Lower lobe of right lung (tissue), 2 donors: ENCODE measurements around the gene CPEB4. TPM values are rescaled to one million over a fixed set of nuclear protein-coding genes. Genes with fewer than 3 reads are reported as not detected.
A peak's percentile ranks its signal among the peaks of the same experiment; 100 is the strongest.

Experiments
- ATAC-seq, 2 donors: fragments of 200-7000 bp; cut with Tn5 transposase; one replicate each; pipeline ENCODE4 v1.9.1; 2020 to 2022; ENCODE audit warnings: mild to moderate bottlenecking in 2 of 2, moderate library complexity in 2 of 2
- DNase-seq: peaks from one replicate; pipeline ENCODE4 v3.0.0-alpha.2; 2020
- H3K27ac ChIP-seq: fragments of 200-600 bp; one replicate; pipeline ENCODE4 v1.8.0; 2022
- H3K27me3 ChIP-seq: fragments of 200-600 bp; one replicate; pipeline ENCODE4 v1.8.0; 2022; ENCODE audit warnings: low read depth
- H3K36me3 ChIP-seq: fragments of 200-600 bp; one replicate; pipeline ENCODE4 v1.8.0; 2022; ENCODE audit warnings: mild to moderate bottlenecking
- H3K4me1 ChIP-seq: fragments of 200-600 bp; one replicate; pipeline ENCODE4 v1.8.0; 2022
- H3K4me3 ChIP-seq: fragments of 200-600 bp; one replicate; pipeline ENCODE4 v1.8.0; 2022; ENCODE audit warnings: mild to moderate bottlenecking
- H3K9me3 ChIP-seq: fragments of 200-600 bp; one replicate; pipeline ENCODE4 v1.8.0; 2022
- intact Hi-C: fragments of 100-400 bp; cut with DNase I; formaldehyde crosslinking; loops from one replicate; pipeline ENCODE4 v1.11.0; 2022
- total RNA-seq: library from RNA; stranded (reverse); fragmentation: NEBNext Ultra II Directional; extraction: Animal tissue kit (Norgen Biotek cat#: 25700); gene quantifications from one replicate; pipeline ENCODE4 v1.2.1, GENCODE V29; 2021
- TF ChIP-seq, protein P1 (sequence below): fragments of 200-600 bp; IDR thresholded peaks from one replicate; pipeline ENCODE4 v1.8.0; 2022; ENCODE audit warnings: antibody characterized with exemption, mild to moderate bottlenecking
- donor health status: DM: no; HTN: yes; CAD: no; lungs with severe emphysema.

The CPEB4 gene
- total RNA-seq, 1 donor from 2014 or later = 67.5 TPM

- no peak for DNase-seq
- peaks cover 5% of the 10 kb centered on the region for H3K36me3 ChIP-seq
- H3K4me1 ChIP-seq = peaks cover 95% of the 10 kb centered on the region
- H3K4me3 ChIP-seq = no peak overlapping the region
- H3K9me3 ChIP-seq = no peaks in the 10 kb centered on the region
- intact Hi-C loops = no loop called here
- H3K27me3 ChIP-seq = no peaks in the 10 kb centered on the region
- TF ChIP-seq, protein P1, sequence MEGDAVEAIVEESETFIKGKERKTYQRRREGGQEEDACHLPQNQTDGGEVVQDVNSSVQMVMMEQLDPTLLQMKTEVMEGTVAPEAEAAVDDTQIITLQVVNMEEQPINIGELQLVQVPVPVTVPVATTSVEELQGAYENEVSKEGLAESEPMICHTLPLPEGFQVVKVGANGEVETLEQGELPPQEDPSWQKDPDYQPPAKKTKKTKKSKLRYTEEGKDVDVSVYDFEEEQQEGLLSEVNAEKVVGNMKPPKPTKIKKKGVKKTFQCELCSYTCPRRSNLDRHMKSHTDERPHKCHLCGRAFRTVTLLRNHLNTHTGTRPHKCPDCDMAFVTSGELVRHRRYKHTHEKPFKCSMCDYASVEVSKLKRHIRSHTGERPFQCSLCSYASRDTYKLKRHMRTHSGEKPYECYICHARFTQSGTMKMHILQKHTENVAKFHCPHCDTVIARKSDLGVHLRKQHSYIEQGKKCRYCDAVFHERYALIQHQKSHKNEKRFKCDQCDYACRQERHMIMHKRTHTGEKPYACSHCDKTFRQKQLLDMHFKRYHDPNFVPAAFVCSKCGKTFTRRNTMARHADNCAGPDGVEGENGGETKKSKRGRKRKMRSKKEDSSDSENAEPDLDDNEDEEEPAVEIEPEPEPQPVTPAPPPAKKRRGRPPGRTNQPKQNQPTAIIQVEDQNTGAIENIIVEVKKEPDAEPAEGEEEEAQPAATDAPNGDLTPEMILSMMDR = no peak
- ATAC-seq = peak in 1 of 2 donors; percentile 7
- H3K27ac ChIP-seq = peak overlapping the region; percentile 59
Observed at GRCh38 chr5:173920866-173921555, 32.9 kb downstream of the CPEB4 start.

DNA sequence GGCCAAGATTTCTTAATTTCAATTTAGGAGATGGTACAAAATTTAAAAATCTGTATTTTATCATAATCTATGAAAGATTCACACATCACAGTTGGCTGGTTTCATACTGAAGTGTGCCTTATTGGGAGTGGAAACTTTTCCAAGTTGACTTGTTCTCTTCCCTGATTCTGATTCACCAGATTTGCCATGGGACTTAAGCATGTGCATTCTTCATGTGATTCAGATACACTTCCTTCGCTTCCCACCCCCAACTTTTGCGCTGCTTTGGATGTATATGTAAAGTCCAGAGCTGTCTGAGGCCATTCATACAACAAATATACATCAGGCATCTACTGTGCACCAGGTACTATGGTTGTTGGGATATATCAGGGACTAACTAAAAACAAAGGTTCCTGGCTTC, 34.4 kb downstream of the CPEB4 start:
- intact Hi-C loops = no loop called here
- DNase-seq (no peak), ATAC-seq (no peak)
- no peaks in the 10 kb centered on the region for H3K9me3 ChIP-seq
- H3K4me3 ChIP-seq = no peak overlapping the region
- H3K36me3 ChIP-seq = peaks cover 10% of the 10 kb centered on the region
- TF ChIP-seq, protein P1 = no peak
- H3K27me3 ChIP-seq = no peaks in the 10 kb centered on the region
- no peak overlapping the region for H3K27ac ChIP-seq
- peaks cover 85% of the 10 kb centered on the region for H3K4me1 ChIP-seq

DNA sequence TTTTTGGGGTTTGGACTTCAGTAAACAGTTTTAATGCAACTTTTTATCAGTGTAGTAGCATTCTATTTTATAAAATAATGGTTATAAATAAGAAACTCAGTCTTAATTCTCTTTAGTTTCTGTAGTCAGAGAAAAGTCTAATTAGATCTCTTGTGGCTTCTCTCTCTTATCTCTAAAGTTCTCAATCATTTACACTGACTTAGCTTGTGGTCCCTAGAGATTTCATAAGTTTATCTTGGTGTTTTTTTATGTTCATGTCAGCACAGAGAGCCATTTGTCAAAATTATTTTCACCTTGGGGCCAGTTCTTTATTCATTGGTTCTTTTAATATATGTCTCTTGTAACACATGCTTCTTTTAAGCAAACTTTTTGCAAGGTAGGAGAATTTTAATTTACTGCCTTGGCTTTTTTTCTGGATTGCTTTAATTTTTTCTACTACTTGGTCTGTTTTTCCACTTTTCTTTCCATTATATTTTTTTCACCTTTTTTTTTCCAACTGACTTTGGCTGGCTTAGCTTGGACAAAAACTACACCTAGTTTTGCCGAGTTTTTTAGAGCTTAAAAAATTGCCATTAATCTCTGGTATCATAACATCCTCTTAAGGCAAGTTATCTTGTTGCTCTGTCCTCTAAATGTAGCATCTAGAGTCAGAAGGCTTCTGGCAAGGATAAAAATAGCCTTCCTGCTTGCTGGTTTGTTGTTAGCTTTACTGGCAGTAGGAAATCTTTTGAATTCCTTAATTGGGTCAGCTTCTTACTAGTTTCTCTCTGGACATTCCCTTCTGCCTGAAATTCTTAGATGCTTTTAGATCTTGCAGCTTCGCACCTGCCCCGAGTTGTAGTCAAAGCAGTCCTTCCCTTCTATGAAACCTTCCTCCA, 35.3 kb downstream of the CPEB4 start:
- no peaks in the 10 kb centered on the region for H3K9me3 ChIP-seq
- no peak overlapping the region for H3K4me3 ChIP-seq
- H3K27me3 ChIP-seq = no peaks in the 10 kb centered on the region
- TF ChIP-seq, protein P1 = no peak
- peaks cover 11% of the 10 kb centered on the region for H3K36me3 ChIP-seq
- H3K4me1 ChIP-seq = peaks cover 88% of the 10 kb centered on the region
- peak overlapping the region; percentile 33 for H3K27ac ChIP-seq
- intact Hi-C loops = no loop called here
- no peak for ATAC-seq
- no peak for DNase-seq

- H3K27me3 ChIP-seq = no peaks in the 10 kb centered on the region
- H3K4me1 ChIP-seq = peaks cover 83% of the 10 kb centered on the region
- H3K9me3 ChIP-seq = no peaks in the 10 kb centered on the region
- peak overlapping the region; percentile 20 for H3K27ac ChIP-seq
- intact Hi-C loops = no loop called here
- TF ChIP-seq, protein P1 = no peak
- no peak overlapping the region for H3K4me3 ChIP-seq
- DNase-seq (no peak), ATAC-seq (no peak)
- peaks cover 11% of the 10 kb centered on the region for H3K36me3 ChIP-seq
Observed at GRCh38 chr5:173924899-173925298, 36.8 kb downstream of the CPEB4 start.

- TF ChIP-seq, protein P1 = peak; percentile 41
- Histone ChIP-seq H3K9me3 (no peaks in the 10 kb centered on the region), H3K4me1 (peaks cover 76% of the 10 kb centered on the region), H3K4me3 (no peak overlapping the region), H3K27me3 (no peaks in the 10 kb centered on the region), H3K27ac (no peak overlapping the region), H3K36me3 (peaks cover 11% of the 10 kb centered on the region)
- ATAC-seq (no peak), DNase-seq (peak; percentile 51)
- intact Hi-C loops = no loop called here
Observed at GRCh38 chr5:173925449-173926071, 37.4 kb downstream of the CPEB4 start.
